PFSK-1 (cell line): ENCODE measurements around the gene POC1A.

ENCODE experiments used
- FOXP2 ChIP-seq: optimal IDR thresholded peaks from 2 replicates; pipeline ENCODE3; 2011; ENCODE audit warnings: borderline replicate concordance, control low read depth, inconsistent platforms; ENCODE audit not compliant: insufficient read depth; ENCODE audit errors: extremely low read length, extremely low read depth
- POLR2AphosphoS5 ChIP-seq: IDR thresholded peaks from 2 replicates; pipeline ENCODE4 v1.6.1; 2012; ENCODE audit warnings: low read depth, mild to moderate bottlenecking, control low read depth, low read length, moderate library complexity
- SIN3A ChIP-seq: IDR thresholded peaks from 2 replicates; pipeline ENCODE4 v1.6.1; 2012; ENCODE audit warnings: mild to moderate bottlenecking, low read length, moderate library complexity, borderline replicate concordance; ENCODE audit not compliant: insufficient read depth
- TAF1 ChIP-seq: IDR thresholded peaks from 2 replicates; pipeline ENCODE4 v1.6.1; 2012; ENCODE audit warnings: low read length, control low read depth, borderline replicate concordance; ENCODE audit not compliant: insufficient read depth
- TF ChIP-seq, protein P1 (sequence below), 2 experiments: IDR thresholded peaks; 2 replicates each; pipeline versions ENCODE4 v1.6.1 to v1.8.0; 2011 to 2012; ENCODE audit warnings: low read depth in 2 of 2, low read length in 2 of 2, control low read depth in 1 of 2, inconsistent platforms in 1 of 2, mild to moderate bottlenecking in 1 of 2, moderate library complexity in 1 of 2; ENCODE audit not compliant: insufficient read depth in 1 of 2

DNA sequence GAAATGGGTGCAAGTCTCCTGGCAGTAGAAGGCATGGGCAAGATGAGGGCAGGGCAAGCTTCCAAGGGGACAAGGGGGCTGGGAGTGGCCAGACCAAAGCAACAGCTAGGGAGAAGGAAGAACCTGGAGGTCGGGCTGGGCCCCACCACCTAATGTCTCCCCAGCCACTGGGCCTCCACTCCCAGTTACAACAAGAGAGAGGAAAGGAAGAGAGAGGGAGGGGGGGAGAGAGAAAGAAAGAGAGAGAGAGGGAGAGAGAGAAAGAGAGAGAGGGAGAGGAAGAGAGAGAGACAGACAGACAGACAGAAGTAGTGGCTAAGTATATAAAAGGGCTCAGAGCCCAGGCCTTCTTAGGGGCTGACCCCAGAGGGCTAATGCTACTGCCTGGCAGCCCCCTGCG lies 104.7 kb downstream of the POC1A start:
- TF ChIP-seq POLR2AphosphoS5 (no peak), TAF1 (no peak), FOXP2 (no peak), SIN3A (no peak)
- TF ChIP-seq, protein P1, sequence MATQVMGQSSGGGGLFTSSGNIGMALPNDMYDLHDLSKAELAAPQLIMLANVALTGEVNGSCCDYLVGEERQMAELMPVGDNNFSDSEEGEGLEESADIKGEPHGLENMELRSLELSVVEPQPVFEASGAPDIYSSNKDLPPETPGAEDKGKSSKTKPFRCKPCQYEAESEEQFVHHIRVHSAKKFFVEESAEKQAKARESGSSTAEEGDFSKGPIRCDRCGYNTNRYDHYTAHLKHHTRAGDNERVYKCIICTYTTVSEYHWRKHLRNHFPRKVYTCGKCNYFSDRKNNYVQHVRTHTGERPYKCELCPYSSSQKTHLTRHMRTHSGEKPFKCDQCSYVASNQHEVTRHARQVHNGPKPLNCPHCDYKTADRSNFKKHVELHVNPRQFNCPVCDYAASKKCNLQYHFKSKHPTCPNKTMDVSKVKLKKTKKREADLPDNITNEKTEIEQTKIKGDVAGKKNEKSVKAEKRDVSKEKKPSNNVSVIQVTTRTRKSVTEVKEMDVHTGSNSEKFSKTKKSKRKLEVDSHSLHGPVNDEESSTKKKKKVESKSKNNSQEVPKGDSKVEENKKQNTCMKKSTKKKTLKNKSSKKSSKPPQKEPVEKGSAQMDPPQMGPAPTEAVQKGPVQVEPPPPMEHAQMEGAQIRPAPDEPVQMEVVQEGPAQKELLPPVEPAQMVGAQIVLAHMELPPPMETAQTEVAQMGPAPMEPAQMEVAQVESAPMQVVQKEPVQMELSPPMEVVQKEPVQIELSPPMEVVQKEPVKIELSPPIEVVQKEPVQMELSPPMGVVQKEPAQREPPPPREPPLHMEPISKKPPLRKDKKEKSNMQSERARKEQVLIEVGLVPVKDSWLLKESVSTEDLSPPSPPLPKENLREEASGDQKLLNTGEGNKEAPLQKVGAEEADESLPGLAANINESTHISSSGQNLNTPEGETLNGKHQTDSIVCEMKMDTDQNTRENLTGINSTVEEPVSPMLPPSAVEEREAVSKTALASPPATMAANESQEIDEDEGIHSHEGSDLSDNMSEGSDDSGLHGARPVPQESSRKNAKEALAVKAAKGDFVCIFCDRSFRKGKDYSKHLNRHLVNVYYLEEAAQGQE (IDR thresholded peaks at IDR 0.05; ENCODE audit: insufficient read depth in 1 of 2, low read depth in 2 of 2, low read length in 2 of 2), result no peak
